Measurements from ENCODE around the gene CAPN9. TPM values are rescaled to one million over a fixed set of nuclear protein-coding genes. Genes with fewer than 3 reads are reported as not detected.

The CAPN9 gene
- total RNA-seq, 1 experiment from 2014 or later = 0.39 TPM

DNA sequence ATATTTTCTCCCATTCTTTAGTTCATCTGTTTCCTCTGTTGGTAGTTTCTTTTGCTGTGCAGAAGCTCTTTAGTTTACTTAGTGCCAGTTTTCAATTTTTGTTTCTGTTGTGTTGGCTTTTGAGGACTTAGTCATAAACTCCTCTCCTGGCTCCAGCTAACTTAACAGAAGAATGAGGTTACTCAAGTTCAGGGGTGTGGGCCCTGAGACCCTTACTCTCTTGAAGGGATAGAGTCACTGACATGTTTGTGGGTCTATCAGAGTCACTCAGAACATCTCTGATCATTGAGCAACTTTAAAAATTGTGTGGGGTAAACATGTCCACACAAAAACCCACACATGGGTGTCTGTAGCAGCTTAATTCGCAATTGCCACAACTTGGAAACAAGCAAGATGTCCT lies 47.5 kb upstream of the CAPN9 start:
- Histone ChIP-seq H3K4me3 (ENCODE audit: low read depth, low read length) (no peak overlapping the region), H3K27me3 (replicated peaks; ENCODE audit: control insufficient read depth, insufficient read depth, low read length) (no peaks in the 10 kb centered on the region), H3K36me3 (ENCODE audit: control insufficient read depth, insufficient read depth, low read length) (peaks cover 3% of the 10 kb centered on the region; the same call in 1 of the 2 replicates), H3K9me3 (no peaks in the 10 kb centered on the region), H3K4me1 (peaks cover 39% of the 10 kb centered on the region)
- CTCF ChIA-PET = no interaction called here
- H3K36me3 Mint-ChIP-seq (ENCODE audit: insufficient read depth, unreplicated experiment) = peaks cover 20% of the 10 kb centered on the region
- TF ChIP-seq, protein P1, sequence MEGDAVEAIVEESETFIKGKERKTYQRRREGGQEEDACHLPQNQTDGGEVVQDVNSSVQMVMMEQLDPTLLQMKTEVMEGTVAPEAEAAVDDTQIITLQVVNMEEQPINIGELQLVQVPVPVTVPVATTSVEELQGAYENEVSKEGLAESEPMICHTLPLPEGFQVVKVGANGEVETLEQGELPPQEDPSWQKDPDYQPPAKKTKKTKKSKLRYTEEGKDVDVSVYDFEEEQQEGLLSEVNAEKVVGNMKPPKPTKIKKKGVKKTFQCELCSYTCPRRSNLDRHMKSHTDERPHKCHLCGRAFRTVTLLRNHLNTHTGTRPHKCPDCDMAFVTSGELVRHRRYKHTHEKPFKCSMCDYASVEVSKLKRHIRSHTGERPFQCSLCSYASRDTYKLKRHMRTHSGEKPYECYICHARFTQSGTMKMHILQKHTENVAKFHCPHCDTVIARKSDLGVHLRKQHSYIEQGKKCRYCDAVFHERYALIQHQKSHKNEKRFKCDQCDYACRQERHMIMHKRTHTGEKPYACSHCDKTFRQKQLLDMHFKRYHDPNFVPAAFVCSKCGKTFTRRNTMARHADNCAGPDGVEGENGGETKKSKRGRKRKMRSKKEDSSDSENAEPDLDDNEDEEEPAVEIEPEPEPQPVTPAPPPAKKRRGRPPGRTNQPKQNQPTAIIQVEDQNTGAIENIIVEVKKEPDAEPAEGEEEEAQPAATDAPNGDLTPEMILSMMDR (IDR thresholded peaks at IDR 0.05; ENCODE audit: insufficient read depth in 1 of 2, low read depth in 1 of 2, low read length in 1 of 2, severe bottlenecking in 1 of 2, unreplicated experiment in 1 of 2) = no peak
- no peaks in the 10 kb centered on the region for H3K27me3 Mint-ChIP-seq (ENCODE audit: insufficient read depth, unreplicated experiment)
- POLR2A ChIA-PET = no interaction called here
- no peak for DNase-seq
- H3K4me1 Mint-ChIP-seq (ENCODE audit: low read depth, unreplicated experiment) = peaks cover 46% of the 10 kb centered on the region
- H3K27ac Mint-ChIP-seq (ENCODE audit: unreplicated experiment) = peak overlapping the region; percentile 9
- no TSS peak for BruUV-seq (replicated peaks)
- intact Hi-C loops (cut with micrococcal nuclease; ENCODE audit: unreplicated experiment) = no loop called here
- no peak overlapping the region for H3K4me3 Mint-ChIP-seq (ENCODE audit: unreplicated experiment)
- H3K9me3 Mint-ChIP-seq (ENCODE audit: unreplicated experiment) = no peaks in the 10 kb centered on the region

- no peaks in the 10 kb centered on the region for H3K27me3 ChIP-seq (replicated peaks; ENCODE audit: control insufficient read depth, insufficient read depth, low read length)
- ChIA-PET POLR2A (no interaction called here), CTCF (no interaction called here)
- H3K36me3 ChIP-seq (ENCODE audit: control insufficient read depth, insufficient read depth, low read length) = peaks cover 3% of the 10 kb centered on the region; the same call in 1 of the 2 replicates
- Mint-ChIP-seq H3K9me3 (ENCODE audit: unreplicated experiment) (no peaks in the 10 kb centered on the region), H3K4me3 (ENCODE audit: unreplicated experiment) (no peak overlapping the region), H3K27me3 (ENCODE audit: insufficient read depth, unreplicated experiment) (no peaks in the 10 kb centered on the region), H3K27ac (ENCODE audit: unreplicated experiment) (peak overlapping the region; percentile 9), H3K4me1 (ENCODE audit: low read depth, unreplicated experiment) (peaks cover 46% of the 10 kb centered on the region), H3K36me3 (ENCODE audit: insufficient read depth, unreplicated experiment) (peaks cover 17% of the 10 kb centered on the region)
- intact Hi-C loops (cut with micrococcal nuclease; ENCODE audit: unreplicated experiment) = no loop called here
- BruUV-seq (replicated peaks) = no TSS peak
- H3K4me1 ChIP-seq = peaks cover 42% of the 10 kb centered on the region
- no peak overlapping the region for H3K4me3 ChIP-seq (ENCODE audit: low read depth, low read length)
- no peak for DNase-seq
- no peaks in the 10 kb centered on the region for H3K9me3 ChIP-seq
- TF ChIP-seq, protein P1 (IDR thresholded peaks at IDR 0.05; ENCODE audit: insufficient read depth in 1 of 2, low read depth in 1 of 2, low read length in 1 of 2, severe bottlenecking in 1 of 2, unreplicated experiment in 1 of 2) = no peak
These were observed 47.1 kb upstream of the CAPN9 start for GRCh38 chr1:230700132-230700531.

DNA sequence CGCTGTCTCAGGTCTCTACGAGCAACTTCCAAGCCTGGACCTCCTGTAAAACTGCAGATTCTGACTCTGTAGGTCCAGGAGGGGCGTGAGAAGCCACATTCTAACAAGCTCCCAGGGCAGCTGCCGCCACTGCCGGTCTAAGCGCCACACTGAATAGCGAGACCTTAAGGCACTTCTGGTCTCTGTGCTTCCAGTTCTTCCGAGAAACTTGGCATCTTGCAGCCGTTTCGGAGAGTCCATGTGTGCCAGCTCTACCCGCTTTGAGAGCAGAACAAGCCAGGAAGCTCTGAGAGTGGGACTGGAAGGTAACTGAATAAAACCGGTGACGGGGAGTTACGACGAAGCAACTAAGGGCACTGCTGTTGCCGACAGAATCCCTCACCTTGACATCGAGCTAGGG lies 45.8 kb upstream of the CAPN9 start:
- peaks cover 7% of the 10 kb centered on the region; the same call in 1 of the 2 replicates for H3K36me3 ChIP-seq (ENCODE audit: control insufficient read depth, insufficient read depth, low read length)
- Mint-ChIP-seq H3K27ac (ENCODE audit: unreplicated experiment) (peak overlapping the region; percentile 96), H3K27me3 (ENCODE audit: insufficient read depth, unreplicated experiment) (no peaks in the 10 kb centered on the region), H3K36me3 (ENCODE audit: insufficient read depth, unreplicated experiment) (peaks cover 17% of the 10 kb centered on the region), H3K9me3 (ENCODE audit: unreplicated experiment) (no peaks in the 10 kb centered on the region), H3K4me1 (ENCODE audit: low read depth, unreplicated experiment) (peaks cover 47% of the 10 kb centered on the region), H3K4me3 (ENCODE audit: unreplicated experiment) (no peak overlapping the region)
- no peak for DNase-seq
- no peak overlapping the region for H3K4me3 ChIP-seq (ENCODE audit: low read depth, low read length)
- intact Hi-C loops (cut with micrococcal nuclease; ENCODE audit: unreplicated experiment) = loop anchor here (1.0 kb wide), 1 partner anchor 8 kb away; no protein-coding TSS in a partner anchor
- H3K4me1 ChIP-seq = peaks cover 42% of the 10 kb centered on the region
- H3K27me3 ChIP-seq (replicated peaks; ENCODE audit: control insufficient read depth, insufficient read depth, low read length) = no peaks in the 10 kb centered on the region
- ChIA-PET POLR2A (no interaction called here), CTCF (no interaction called here)
- no peaks in the 10 kb centered on the region for H3K9me3 ChIP-seq
- no TSS peak for BruUV-seq (replicated peaks)
- TF ChIP-seq, protein P1 (IDR thresholded peaks at IDR 0.05; ENCODE audit: insufficient read depth in 1 of 2, low read depth in 1 of 2, low read length in 1 of 2, severe bottlenecking in 1 of 2, unreplicated experiment in 1 of 2) = no peak
